Muscle of arm (tissue), 12 donors: ENCODE data around the gene TBC1D1. TPM values are rescaled to one million over a fixed set of nuclear protein-coding genes. Genes with fewer than 3 reads are reported as not detected.
A peak's percentile ranks its signal among the peaks of the same experiment; 100 is the strongest.

Experiments used
- DNase-seq: peaks from one replicate; pipeline ENCODE4 v3.0.0-alpha.2; 2013
- polyA plus RNA-seq, 12 donors: library from polyadenylated mRNA; unstranded; fragments of 120-200 nt; gene quantifications; one replicate each; pipeline ENCODE4 v1.2.1, GENCODE V29; 2013; ENCODE audit not compliant: insufficient read length in 12 of 12

Gene TBC1D1
- polyA plus RNA-seq, 12 donors = 36.0 to 71.2 (median 61.3) TPM; not detected in 1

GRCh38 chr4:38163216-38164006 lies 272.5 kb downstream of the TBC1D1 start:
- DNase-seq = no peak

DNA sequence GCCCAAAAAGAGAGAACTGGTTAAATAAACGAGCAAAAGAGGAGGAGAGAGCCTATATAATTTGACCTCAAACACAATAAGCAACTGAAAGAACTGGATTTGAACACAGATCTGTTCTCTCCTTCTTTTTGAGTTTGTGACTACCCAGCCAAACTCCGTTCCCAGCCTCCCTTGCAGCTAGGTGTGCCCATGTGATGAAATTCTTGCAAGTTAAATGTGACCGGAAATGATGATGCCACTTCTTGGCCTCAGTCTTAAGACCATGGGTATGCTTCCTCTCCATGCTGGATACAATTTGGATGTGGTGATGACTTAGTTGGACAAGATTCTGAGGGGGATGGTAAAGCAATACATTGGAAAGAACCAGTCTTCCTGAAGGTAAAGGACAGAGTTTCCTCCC lies 273.5 kb downstream of the TBC1D1 start:
- DNase-seq = no peak

DNA sequence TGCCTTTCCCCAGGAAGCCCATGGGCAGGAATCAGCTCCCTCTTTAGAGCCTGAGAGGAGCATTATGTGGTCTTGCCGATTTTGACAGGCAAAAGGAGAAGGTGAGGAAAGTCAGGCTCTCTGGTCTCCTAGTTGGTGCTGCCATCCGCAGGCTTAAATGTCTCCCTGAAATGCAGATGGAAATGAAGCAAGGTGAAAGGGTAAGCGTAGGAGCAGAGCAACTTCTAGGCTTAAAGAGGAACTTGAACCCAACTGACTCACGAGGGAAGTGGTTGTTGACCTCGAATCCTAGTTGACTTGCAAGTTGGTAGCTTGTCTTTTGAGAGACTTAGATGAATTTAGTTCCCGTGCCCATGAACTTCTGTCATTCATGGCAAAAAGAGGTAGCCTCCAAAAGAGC lies 275.2 kb downstream of the TBC1D1 start:
- DNase-seq = no peak

GRCh38 chr4:38166768-38167167 lies 275.9 kb downstream of the TBC1D1 start:
- no peak for DNase-seq

DNA sequence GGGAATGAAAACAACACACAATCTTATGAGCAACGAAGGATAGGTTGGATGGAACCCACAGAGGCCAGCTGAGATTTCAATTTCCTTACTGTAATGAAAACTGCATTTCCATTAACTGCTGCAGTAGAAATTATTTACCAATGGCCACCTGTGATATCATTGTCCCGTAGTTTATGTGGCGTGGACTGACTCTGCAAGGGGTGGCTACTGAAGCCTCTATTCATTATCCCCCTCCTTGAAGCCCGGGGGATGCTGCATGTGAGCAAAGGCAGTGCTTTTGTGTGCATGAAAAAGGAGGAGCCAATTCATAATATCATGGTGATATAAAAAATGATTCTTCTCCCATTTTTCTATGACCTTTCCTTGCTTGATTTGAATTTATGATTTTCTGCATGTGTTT lies 277.1 kb downstream of the TBC1D1 start:
- no peak for DNase-seq

- no peak for DNase-seq
Observed at GRCh38 chr4:38169524-38169923, 278.6 kb downstream of the TBC1D1 start.

- peak; percentile 83 for DNase-seq
Observed at GRCh38 chr4:38170338-38171169, 279.7 kb downstream of the TBC1D1 start.

GRCh38 chr4:38172078-38172477 lies 281.2 kb downstream of the TBC1D1 start:
- DNase-seq = no peak

- no peak for DNase-seq
Observed at GRCh38 chr4:38173935-38174518, 283.1 kb downstream of the TBC1D1 start.

- DNase-seq = peak; percentile 35
Observed at GRCh38 chr4:38174801-38175200, 283.9 kb downstream of the TBC1D1 start.

GRCh38 chr4:38176165-38176564 lies 285.3 kb downstream of the TBC1D1 start:
- no peak for DNase-seq

GRCh38 chr4:38177035-38177546 lies 286.2 kb downstream of the TBC1D1 start:
- peak; percentile 33 for DNase-seq

GRCh38 chr4:38177641-38178391 lies 286.9 kb downstream of the TBC1D1 start:
- peak; percentile 46 for DNase-seq

GRCh38 chr4:38178392-38178995 lies 287.6 kb downstream of the TBC1D1 start:
- DNase-seq = no peak

GRCh38 chr4:38179690-38180377 lies 288.9 kb downstream of the TBC1D1 start:
- peak; percentile 84 for DNase-seq

DNA sequence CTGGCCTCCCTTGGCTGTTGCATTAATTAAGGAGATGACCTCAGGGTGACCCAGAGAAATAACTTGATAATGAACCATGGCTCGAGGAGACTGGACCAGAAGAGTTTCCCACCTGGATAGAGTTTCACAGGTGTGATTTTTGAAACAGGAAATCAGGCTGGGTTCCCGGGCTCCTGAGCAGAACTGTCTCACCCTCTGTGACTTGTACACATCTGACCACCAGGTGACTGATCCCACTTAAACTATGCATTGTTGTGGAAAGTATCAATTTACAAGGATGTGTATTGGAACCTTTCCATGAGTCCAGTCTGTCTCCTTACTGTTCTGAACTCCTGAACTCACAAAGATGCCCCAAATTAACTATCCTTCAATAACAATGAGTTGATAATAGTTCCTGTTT lies 289.6 kb downstream of the TBC1D1 start:
- DNase-seq = no peak

DNA sequence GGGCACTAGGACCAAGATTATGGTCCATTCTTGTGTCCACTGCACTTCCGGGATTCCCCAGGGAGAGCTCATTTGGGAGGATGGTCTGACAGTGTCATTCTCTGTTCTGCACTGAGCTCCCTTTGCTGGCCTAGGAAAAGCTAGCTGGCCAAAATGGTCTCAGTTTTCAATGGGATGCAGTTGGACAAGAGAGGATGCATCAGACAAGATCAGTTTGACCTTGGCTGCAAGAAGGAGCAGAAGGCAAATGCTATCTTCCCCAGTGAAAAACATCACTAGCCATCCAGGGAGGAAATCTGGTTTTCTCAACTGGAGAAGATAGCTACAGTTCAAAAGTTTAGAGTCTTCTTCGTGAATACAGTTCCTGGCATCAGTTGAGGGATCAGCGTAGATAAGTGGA lies 290.4 kb downstream of the TBC1D1 start:
- DNase-seq = no peak

DNA sequence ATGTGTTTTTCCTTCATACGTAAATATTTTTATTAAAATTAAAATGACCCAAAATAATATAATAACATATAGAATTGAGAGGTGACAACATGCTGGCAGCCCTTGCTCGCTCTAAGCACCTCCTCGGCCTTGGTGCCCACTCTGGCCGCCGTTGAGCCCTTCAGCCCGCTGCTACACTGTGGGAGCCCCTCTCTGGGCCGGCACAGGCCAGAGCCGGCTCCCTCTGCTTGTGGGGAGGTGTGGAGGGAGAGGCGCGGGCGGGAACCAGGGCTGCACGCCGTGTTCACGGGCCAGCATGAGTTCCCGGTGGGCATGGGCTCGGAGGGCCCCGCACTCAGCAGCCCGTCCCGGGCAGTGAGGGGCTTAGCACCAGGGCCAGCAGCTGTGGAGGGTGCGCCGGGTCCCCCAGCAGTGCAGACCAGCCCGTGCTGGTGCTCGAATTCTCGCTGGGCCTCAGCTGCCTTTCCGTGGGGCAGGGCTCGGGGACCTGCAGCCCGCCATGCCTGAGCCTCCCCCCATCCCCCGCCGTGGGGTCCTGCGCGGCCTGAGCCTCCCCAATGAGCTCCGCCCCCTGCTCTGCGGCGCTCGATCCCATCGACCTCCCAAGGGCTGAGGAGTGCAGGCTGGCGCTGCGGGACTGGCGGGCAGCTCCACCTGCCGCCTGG lies 291.6 kb downstream of the TBC1D1 start:
- no peak for DNase-seq

GRCh38 chr4:38184404-38184803 lies 293.5 kb downstream of the TBC1D1 start:
- DNase-seq = no peak
